NCI-H226 (cell line): ENCODE data around the gene GRIK1.

Experiments
- DNase-seq: peaks from one replicate; pipeline ENCODE4 v3.0.0-alpha.2; 2015

Gene GRIK1

DNA sequence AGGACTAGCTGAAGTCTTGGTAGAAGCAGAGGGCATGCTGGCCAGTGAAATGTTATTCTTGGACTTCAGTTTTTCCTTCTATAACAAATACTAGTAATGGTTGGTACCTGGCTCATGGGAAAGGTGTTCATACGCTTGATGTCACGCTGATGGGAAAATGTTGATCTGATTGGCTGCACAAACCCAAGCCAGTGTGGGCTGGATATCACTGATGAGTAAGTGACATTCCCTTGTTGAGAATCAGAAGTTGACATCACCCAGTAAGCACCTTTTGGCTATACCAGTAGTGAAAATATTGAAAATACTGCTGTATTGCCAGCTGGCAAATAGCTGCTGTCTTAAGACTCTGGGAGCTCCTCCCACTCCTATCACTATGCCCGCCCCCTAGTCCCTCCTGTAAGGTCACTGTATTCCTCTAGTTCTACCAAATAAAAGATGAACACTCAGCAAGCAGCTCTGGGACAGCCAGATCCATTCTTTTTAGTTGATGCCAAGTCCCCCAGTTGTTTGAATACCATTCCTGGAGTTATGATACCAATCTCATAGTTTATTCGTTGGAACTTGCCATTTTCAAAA lies 168.2 kb downstream of the GRIK1 start:
- no peak for DNase-seq

DNA sequence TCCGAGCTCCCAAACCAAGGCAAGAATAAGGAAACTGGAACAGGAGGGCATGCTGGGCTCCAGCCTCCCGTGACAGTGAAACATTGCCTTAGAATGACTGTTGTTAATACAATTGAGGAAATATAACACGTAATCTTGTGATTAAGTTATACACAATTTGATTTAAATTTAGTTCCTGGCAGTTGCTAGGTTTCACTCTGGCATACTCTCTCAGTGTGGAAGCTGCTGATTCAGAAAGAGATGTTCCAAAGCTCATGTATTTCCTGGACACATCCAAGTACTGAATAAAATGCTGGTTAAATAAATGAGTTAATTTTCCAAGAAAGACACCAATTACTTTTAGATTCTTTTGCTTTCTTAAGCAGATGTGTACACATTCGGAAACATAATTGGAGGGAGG lies 176.1 kb downstream of the GRIK1 start:
- no peak for DNase-seq

DNA sequence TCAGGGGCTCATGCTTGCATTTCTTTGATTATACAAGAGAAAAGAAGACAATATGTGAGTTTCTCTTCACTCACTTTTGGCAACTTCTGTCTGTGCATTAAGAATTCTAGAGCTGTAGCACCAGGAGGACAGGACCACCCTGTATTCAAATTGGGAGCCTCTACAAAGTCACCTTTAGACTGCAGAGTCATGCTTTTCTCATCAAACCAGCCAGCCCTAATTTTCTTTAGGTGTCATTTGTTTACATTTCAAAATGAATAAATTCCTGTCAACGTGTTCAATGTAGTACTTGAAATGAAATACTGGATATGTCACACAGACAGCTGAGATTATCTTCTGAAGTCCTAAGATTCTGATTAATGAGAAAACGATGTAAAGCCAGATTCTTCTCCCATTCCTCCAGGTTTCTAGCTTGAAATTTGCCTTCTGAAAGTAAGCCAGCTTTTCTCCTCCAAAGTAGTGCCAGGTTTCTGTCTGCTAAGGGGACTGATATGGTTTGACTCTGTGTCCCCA lies 177.2 kb downstream of the GRIK1 start:
- no peak for DNase-seq

DNA sequence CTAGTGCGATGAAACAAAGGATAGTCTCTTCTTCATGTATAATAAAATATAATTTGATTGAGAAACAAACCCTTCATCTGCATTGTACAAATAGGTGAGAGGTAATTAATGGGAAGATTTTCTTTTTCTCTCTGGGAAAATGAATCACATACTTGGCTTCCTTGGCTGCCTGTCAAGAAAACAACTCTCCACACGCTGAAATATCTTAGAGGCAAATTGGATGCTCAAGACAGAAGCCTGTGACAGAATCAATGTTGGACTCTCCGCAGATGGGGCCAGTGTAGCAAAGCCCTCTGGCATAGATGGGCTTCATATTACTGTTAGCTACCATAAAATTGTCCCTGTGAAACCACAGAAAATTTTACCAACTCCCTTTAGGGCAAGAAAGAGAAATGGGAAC lies 186.6 kb downstream of the GRIK1 start:
- DNase-seq = no peak

DNA sequence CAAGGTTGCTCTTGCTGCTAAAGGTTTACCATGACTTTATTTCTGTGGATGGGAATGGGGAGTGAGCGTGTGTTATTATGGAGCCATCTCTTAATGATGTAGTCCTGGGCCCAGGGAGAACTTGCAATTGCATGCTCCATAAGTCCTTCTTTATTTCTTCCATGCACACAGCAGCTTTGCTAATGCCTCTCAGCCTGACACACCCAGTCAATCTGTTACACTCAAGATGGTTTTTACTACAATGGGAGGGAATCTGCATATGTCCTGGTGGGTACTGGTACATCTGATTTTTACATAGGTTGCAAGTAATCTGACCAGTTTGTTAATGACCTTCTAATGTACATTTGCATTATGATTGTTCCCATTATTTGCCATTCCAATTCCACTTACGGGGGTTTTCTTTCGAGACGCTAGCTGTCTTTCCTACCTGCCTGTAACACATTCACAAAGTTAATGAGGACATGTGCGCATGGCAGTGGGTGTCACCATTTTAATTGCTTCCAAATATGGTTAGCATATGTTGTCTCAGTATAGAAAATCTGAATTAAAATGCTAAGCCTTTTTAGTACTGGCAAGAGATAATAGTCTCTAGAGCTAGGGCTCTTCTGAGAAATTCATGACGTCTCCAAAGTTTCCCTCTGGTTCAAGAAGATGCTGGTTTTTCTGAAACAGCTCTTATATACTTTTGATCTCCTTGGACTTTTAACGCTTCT lies 188.2 kb downstream of the GRIK1 start:
- no peak for DNase-seq

DNA sequence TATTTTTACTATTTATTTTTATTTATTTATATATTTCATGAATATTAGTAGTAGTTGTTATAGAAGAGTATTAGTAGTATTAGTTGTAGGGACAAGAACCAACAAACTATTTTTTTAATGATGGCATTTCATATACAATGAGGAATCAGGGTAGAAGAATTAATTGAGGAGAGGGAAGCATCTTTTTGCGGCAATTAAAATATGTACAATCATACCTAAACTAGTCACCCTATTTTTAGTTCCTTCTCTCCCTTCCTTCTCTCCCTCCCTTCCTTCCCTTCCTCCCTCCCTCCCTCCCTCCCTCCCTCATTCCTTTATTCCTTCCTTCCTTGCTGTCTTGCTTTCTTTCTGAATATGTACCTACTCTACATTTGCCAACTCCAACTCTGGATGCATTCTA lies 189.8 kb downstream of the GRIK1 start:
- DNase-seq = no peak

DNA sequence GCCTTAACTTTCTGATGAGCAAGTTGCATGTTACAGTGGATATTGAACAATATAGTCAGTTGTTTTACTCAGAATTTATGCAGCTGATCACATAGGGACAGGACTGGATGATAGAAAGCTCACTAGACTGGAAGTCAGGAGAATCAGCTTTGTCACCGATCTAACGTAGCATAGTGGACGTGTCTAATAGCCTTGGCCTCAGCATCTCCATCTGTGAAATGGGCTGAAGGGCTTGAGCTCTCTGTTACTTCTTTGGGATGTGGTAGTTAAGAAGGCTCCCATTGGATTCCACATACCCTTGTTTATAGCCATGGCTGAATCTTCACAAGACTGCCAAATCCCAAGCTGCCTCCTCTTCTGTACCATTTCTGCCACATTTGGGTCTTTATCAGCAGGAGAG lies 190.6 kb downstream of the GRIK1 start:
- no peak for DNase-seq

DNA sequence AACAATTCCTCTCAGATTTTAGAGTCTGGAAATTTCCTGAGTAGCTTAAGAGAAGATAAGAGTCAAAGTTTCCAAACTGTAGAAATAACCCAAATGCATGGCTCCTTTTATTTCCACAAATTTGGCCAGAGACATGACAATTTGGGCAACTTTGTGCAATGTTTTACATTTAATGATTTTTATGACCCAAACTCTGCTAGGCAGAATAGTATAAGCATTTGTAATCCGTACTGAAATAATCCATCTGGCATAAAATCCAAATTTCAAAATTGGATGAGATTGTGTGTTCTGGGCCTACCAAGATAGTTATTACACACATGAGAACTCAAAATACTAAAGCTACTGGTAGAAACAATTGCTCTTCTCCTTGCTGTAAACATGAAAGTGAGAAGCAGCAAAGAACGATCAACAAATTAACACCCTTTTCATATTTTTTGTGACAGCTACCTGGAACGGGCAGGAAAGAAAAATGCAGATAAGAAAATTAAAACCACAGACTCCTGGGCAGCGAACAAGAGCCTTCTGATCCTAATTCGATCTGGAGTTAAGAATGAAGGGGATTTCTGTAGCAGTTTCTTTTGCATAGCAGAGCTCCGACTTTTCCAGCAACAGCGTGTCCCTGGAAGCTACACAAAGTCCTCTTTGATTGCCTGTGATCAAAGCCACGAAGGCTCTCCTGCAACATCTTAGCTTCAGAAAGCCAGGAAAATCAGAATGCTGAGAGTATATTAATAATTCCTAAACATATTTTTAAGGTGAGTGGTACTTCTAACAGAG lies 191.2 kb downstream of the GRIK1 start:
- DNase-seq = no peak

DNA sequence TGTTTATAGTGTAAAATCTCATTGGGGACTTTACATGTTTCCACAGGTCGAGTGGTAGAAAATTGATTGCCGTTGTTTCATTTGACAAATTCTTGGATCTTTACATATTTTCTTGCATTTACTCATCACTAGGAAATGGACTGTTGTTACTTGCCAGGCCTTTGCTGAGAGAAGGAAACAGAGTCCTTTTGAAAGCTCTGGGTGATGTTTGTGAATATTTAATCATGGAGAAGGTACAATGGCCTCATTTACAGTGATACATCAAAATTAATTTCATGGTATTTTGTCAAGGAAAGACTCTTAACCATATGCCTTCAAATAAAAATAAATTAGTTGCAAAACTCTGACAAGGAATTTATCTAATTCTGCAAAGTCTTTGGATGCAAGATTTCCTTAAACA lies 198.0 kb downstream of the GRIK1 start:
- no peak for DNase-seq

DNA sequence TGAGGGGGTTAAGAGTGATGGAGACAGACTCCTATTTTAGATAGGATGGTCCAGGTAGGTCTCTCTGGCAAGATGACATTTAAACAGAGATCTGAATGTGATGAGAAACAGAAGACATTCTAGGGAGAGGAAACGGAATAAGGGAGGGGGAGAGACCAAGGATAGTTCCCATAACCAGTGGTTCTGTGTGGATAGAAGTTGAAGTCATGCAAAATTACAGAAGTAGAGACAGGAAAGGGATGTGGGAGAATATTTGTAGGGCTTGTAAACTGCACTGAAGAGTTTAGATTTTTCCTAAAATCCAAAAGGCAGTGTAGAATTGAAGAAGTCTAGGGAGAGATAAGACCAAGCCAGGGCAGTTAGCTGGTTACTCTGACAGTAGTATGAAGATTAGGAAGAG lies 200.6 kb downstream of the GRIK1 start:
- DNase-seq = no peak

DNA sequence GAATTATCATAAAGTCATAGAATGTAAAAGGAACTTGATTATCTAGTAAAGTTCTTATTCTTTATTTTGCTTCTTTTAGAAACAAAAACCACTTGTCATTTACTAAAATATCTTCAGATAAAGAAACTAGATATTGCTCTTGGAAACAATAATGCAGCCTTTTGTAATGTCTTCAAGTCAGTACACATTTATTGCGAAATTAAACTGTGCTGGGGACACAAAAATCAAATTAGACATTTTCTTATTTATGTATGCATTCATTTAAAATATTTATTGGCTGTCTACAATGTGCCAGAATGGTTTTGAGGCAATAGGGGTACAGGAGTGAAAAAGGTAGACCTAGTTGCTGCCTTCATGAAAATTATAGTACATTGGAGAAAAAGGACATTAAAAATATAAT lies 201.1 kb downstream of the GRIK1 start:
- DNase-seq = no peak

DNA sequence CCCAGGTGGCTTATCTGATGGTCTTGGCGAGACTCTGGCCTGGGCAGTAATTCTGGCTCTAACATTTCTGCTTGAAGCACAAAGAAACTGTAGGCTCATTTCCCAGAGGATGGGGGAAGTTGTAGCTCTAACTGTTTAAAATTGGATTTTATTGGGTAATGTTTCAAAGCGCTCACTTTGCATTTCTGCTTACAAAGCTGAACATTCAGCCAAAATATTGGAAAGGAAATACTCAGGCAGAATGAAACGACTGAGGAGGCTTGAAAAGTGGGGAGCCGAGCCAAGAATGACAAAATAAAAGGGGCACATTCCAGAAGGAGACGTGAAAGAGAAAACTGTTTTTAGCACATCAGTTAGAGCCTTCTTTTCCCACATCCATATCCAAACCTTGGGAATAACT lies 202.6 kb downstream of the GRIK1 start:
- no peak for DNase-seq

DNA sequence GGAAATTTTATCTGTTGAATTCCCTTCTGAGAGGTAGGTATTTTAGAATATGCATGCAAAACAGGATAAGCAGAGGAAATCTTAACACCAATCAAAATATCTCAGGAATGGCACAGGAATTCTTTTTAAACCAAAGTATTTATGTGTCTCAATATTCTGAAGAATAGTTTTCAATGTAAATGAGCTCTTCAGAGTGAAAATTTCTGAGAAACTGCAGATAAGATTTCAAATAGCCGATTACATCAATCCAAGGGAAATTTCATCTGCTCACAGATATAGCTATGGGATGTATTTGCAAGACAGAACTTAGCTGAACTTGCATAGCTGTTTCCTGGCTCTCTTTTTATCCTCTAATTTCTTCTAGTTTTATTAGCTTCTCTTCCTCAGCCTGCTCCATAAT lies 209.5 kb downstream of the GRIK1 start:
- no peak for DNase-seq

DNA sequence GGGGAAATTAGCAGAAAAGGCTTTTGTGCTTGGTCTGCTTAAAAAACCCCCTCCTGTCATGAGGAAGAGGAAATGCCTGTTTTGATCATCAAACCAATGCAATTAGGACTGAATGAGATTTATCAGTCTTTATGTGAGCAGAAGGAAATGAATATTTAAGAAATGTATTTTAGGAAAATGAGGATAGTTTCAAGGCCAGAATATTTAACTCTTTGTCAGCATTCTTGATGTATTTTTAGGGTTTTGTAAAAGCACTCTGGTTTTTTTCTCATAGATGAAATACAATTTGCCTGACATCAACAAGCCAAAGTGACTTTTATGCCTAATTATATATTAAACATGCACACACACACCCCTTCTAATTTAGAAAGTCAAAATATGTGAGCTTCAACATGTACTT lies 213.8 kb downstream of the GRIK1 start:
- no peak for DNase-seq

DNA sequence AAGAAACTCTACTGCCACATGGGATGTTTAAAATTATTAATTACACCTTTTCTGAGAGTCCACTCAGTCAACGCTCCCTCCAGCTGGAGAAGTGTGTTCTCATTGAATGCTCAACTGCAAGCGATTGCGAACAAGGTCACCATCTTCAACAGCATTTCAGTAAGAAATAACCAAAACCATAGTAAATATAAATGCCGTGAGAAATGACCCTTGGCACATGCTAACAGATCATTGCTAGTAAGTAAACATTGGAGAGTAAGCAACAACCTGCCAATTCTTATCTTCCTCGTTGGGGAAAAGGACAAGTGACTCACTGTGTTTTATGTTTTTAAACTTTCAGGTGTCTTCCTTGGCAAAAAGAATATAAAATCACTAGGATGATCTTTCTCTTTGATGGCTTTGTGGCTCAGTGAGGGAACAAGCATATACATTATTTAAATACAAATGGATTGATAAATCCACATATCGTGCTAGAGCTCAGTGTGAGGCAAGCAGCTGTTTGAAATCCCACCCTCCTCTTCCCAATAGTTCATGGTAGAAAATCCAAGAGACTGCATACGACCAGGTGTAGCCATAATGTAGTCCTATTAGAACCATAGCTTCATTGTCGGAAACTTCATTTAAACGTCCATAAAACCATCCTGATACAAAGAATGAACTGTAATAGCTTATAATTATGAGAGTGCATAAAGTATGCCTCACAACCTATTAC lies 214.6 kb downstream of the GRIK1 start:
- DNase-seq = no peak

DNA sequence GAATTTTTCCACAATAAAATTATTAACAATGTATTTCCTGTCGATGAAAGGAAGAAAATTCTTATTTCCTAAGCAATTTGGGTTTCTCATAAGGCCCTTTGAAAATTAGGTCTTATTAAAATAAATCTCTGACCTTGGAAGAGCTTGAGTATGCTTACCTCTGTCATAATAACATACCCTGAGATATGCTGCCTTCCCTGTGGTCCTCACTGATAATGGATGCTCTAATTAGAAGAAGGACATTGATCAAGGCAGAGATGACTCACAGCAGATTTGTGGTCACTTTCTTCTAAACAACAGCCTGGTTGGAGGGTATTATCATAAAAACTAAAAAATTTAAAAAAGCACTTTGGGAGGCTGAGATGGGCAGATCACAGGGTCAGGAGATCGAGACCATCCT lies 217.8 kb downstream of the GRIK1 start:
- no peak for DNase-seq

DNA sequence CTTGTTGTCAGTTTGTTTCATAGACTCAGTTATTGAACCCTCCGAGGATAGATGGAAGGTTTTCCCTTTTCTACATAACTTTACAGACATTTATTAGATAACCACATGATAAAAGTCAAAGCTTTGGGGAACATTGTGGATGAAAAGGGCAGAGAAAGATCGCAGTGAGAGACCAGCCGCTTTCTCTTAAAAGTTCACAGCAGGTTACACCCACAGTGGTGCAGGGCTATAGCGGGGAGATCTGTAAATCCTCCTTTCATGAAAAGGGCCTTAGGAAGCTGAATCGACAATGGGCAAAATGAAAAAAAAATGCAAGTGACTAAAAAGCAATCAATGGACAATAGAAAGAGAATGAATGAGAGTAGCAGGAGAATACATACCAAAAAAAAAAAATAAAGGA lies 218.6 kb downstream of the GRIK1 start:
- no peak for DNase-seq

DNA sequence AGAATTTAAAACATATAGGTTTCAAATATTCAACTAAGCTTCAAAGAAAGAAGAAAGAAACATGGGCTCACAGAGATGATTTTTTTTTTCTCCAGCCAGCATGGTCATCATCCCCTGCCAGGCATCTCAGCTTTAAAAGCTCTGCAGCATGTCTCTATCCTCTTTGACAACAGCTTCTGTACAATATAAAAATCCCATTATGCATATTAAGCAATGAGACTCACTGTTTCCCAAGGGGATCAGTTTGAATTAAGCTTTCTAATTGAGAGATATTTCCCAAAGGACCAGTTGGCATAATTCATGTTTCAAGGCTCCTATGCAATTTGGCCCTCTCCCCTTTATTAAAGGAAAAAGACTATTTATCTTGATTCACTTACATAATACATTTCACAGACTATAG lies 220.3 kb downstream of the GRIK1 start:
- DNase-seq = no peak

DNA sequence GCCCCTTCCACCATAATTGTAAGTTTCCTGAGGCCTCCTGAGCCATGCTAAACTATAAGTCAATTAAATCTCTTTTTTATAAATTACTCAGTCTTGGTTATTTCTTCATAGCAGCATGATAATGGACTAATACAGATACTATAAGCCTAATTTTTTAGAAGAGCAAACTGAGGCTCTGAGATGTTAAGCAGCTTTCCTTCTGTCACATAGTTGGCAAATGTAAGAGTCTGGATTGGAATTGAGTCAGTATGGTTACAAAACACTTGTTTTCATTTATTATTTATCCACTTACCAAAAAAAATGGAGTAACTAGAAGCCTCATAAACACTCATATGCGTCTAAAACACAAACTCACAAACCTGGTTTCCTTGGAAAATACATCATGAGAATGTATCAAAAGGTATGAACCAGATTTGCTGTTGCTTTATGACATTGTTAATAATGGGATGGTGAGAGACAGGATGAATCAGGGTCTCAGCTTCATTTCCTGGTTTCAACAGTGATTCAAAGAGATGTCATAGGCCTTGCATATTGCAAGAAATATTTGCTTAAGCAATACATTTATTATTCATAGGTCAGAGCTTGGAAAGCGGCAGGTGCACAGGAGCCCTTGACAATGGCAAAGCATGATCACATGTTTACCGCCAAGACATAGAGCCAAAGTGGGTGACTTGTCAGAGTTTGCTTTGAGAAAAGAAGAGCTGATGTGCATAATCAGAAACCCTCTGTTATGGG lies 221.5 kb downstream of the GRIK1 start:
- no peak for DNase-seq

DNA sequence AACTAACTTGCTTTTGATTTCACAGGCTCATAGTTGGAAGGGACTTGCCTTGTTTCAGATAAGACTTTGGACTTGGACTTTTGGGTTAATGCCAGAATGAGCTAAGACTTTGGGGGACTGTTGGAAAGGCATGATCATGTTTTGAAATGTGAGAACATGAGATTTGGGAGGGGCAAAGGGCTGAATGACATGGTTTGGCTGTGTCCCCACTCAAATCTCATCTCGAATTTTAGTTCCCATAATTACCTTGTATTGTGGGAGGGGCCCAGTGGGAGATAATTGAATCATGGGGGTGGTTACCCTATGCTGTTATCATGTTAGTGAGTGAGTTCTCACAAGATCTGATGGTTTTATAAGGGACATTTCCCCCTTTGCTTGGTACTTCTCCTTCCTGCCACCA lies 222.1 kb downstream of the GRIK1 start:
- no peak for DNase-seq

DNA sequence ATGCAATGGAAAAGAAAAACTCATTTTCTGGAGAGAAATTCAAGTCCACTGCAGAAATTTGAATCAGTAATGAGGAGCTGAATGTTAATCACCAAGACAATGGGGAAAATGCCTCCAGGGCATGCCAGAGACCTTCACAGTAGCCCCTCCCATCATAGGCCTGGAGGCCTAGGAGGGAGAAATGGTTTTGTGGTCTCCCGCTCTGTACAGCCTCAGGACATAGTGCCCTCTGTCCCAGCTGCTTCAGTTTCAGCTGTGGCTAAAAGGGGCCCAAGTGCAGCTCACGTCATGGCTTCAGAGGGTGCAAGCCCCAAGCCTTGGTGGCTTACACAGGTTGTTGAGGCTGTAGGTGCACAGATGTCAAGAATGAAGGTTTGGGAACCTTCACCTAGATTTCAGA lies 223.0 kb downstream of the GRIK1 start:
- DNase-seq = no peak

DNA sequence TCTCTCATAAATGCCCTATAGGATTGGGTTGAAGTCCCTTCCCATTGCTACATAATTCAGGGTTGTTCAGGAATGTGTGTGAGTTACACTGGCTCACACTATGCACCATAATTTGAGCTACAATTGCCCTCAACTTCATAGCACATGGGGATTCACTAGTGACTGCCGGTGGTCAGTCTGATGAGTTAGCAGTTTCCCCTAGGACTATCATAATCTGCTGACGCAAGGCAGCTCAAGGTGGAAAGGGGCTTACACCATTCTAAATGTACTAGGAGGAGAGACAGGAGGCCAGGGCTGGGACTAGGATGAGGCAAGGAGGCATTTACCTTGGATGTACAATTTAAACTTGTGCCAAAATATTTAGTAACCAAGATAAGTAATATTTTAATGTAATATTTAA lies 224.7 kb downstream of the GRIK1 start:
- no peak for DNase-seq

DNA sequence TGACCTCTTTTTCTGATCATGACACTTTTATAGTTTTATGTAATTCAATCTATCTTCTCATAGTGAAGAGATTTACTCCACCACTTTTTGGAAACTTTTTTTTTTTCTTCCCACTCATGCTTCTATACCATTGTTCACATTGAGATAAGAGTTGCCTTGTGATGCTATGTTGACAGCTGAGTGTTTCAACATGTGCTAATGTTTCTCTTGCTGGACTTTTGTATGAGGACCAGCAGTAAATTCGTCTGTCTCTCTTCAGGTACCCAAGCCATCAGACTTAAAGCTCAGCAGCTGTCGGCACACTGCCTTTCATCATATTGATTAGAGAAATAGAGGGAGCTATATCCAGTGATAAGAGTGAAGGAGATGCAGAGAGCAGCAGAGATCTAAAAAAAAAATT lies 227.0 kb downstream of the GRIK1 start:
- no peak for DNase-seq
